HuH-7.5 (cell line): ENCODE data around the gene LRRTM4.
"Not testable (repeated sequence)": the region's sequence is repeated elsewhere in the genome, so short reads cannot be mapped to it uniquely, and the experiment has no call there.

ENCODE experiments used
- DNase-seq: peaks from one replicate; pipeline ENCODE4 v3.0.0; 2011; ENCODE audit warnings: low spot score

Gene LRRTM4

GRCh38 chr2:77081597-77081996, 440.6 kb downstream of the LRRTM4 start:
- no peak for DNase-seq

GRCh38 chr2:77064324-77064723, 457.9 kb downstream of the LRRTM4 start:
- DNase-seq: no peak

GRCh38 chr2:77054938-77055337, 467.2 kb downstream of the LRRTM4 start:
- no peak for DNase-seq

- no peak for DNase-seq
These were observed 475.8 kb downstream of the LRRTM4 start for GRCh38 chr2:77046339-77046738.

GRCh38 chr2:77045456-77045855, 476.7 kb downstream of the LRRTM4 start:
- DNase-seq: not testable (repeated sequence)

GRCh38 chr2:77034445-77034844, 487.7 kb downstream of the LRRTM4 start:
- DNase-seq: no peak

- not testable (repeated sequence) for DNase-seq
These were observed 492.9 kb downstream of the LRRTM4 start for GRCh38 chr2:77029237-77029636.

GRCh38 chr2:77028032-77028600, 494.1 kb downstream of the LRRTM4 start:
- DNase-seq: no peak

GRCh38 chr2:77025714-77026113, 496.5 kb downstream of the LRRTM4 start:
- DNase-seq: no peak

GRCh38 chr2:77021161-77021560, 501.0 kb downstream of the LRRTM4 start:
- DNase-seq: no peak

- no peak for DNase-seq
These were observed 504.0 kb downstream of the LRRTM4 start for GRCh38 chr2:77018219-77018618.

- DNase-seq: no peak
These were observed 504.8 kb downstream of the LRRTM4 start for GRCh38 chr2:77017355-77017745.

GRCh38 chr2:77016443-77017354, 505.5 kb downstream of the LRRTM4 start:
- DNase-seq: no peak

GRCh38 chr2:77013953-77014352, 508.2 kb downstream of the LRRTM4 start:
- no peak for DNase-seq

GRCh38 chr2:77013457-77013856, 508.7 kb downstream of the LRRTM4 start:
- DNase-seq: no peak

- no peak for DNase-seq
These were observed 512.9 kb downstream of the LRRTM4 start for GRCh38 chr2:77009307-77009706.

- DNase-seq: no peak
These were observed 513.3 kb downstream of the LRRTM4 start for GRCh38 chr2:77008853-77009252.

GRCh38 chr2:77007686-77008085, 514.5 kb downstream of the LRRTM4 start:
- no peak for DNase-seq

GRCh38 chr2:77005522-77005921, 516.7 kb downstream of the LRRTM4 start:
- no peak for DNase-seq

- no peak for DNase-seq
These were observed 520.3 kb downstream of the LRRTM4 start for GRCh38 chr2:77001895-77002294.

GRCh38 chr2:76998704-76999103, 523.5 kb downstream of the LRRTM4 start:
- no peak for DNase-seq

GRCh38 chr2:76998152-76998551, 524.0 kb downstream of the LRRTM4 start:
- DNase-seq: no peak

- DNase-seq: no peak
These were observed 524.9 kb downstream of the LRRTM4 start for GRCh38 chr2:76997296-76997695.
